ENCODE measurements around the gene DNAJC18.

DNAJC18 gene

DNA sequence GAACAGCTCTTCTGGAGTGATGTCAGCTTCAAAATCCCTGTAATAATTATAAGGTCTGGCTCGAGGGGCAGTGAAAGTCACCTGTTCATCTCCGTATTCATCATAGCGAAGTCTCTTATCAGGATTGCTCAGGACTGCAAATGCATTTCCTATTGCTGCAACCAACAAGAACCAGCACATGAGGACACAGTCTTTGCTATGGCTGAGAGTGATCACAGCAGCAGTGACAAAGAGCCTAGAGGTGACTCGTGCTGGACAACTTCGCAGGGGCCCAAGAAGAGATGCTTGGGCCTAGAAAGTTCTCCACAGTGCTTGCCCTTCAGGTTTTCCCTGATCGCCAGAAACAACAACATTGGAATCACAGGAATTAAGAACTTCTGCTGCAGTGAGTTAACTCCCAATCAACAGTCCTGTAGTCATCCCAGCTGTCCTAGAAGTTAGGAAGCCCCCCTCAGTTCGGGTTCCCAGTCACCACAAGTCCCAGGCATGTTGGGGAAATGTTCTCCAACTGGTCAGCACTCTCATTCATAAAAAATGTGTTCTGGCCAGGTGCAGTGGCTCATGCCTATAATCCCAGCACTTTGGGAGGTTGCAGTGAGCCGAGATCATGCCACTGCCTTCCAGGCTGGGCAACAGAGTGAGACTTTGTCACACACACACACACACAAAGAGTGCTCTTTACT lies 13.0 kb downstream of the DNAJC18 start:
- TF ChIP-seq EZH2phosphoT487 (IDR thresholded peaks at IDR 0.05; ENCODE audit: borderline replicate concordance) (no peak), CTCF (conservative IDR thresholded peaks at IDR 0.05; ENCODE audit: low read length) (no peak)
- Histone ChIP-seq H3K4me2 (ENCODE audit: low read depth, low read length, poor library complexity, severe bottlenecking) (peak overlapping the region; percentile 55), H3K4me1 (ENCODE audit: insufficient read depth, low read length, poor library complexity, severe bottlenecking) (peaks cover 25% of the 10 kb centered on the region), H3K36me3 (ENCODE audit: insufficient read depth, low read length) (no peaks in the 10 kb centered on the region; the same call in 1 of the 2 replicates), H3F3A (ENCODE audit: low read depth) (no peaks in the 10 kb centered on the region), H3K27me3 (ENCODE audit: insufficient read depth, low read length, poor library complexity, severe bottlenecking) (no peaks in the 10 kb centered on the region), H3K9me2 (replicated peaks; ENCODE audit: low read depth, low read length) (no peaks in the 10 kb centered on the region), H3K9ac (ENCODE audit: low read depth, low read length, poor library complexity, severe bottlenecking) (peak overlapping the region; percentile 17), H3K9me3 (ENCODE audit: insufficient read depth, low read depth, low read length) (no peaks in the 10 kb centered on the region), H3K79me2 (ENCODE audit: insufficient read depth, low read length) (no peaks in the 10 kb centered on the region), H4K20me1 (ENCODE audit: insufficient read depth, low read length, poor library complexity, severe bottlenecking) (no peaks in the 10 kb centered on the region), H2AFZ (ENCODE audit: low read length) (no peak overlapping the region), H3K4me3 (ENCODE audit: low read length, poor library complexity, severe bottlenecking) (no peak overlapping the region)

DNA sequence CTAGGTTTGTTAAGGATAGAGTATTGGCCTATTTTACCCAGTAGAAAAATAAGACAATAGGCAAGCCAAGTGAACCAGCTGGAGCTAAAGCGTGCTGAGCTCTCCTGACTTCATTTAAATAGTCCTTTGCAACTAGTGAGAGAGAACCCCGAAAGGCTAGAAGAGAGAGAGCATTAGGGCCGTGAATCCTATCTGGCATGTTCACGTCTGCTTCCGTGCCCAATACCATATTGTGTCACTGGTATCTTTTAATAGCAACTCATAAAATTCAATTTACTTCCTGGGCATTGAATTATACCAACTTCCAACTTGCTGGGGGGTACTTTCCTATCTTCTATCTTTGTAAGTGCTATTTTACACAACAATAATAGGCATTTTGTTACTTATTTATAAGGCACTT lies 13.8 kb downstream of the DNAJC18 start:
- H2AFZ ChIP-seq (ENCODE audit: low read length) = no peak overlapping the region
- peak overlapping the region; percentile 17 for H3K9ac ChIP-seq (ENCODE audit: low read depth, low read length, poor library complexity, severe bottlenecking)
- H3K4me1 ChIP-seq (ENCODE audit: insufficient read depth, low read length, poor library complexity, severe bottlenecking) = peaks cover 25% of the 10 kb centered on the region
- no peaks in the 10 kb centered on the region for H3K27me3 ChIP-seq (ENCODE audit: insufficient read depth, low read length, poor library complexity, severe bottlenecking)
- H3K79me2 ChIP-seq (ENCODE audit: insufficient read depth, low read length) = no peaks in the 10 kb centered on the region
- H4K20me1 ChIP-seq (ENCODE audit: insufficient read depth, low read length, poor library complexity, severe bottlenecking) = no peaks in the 10 kb centered on the region
- TF ChIP-seq CTCF (conservative IDR thresholded peaks at IDR 0.05; ENCODE audit: low read length) (no peak), EZH2phosphoT487 (IDR thresholded peaks at IDR 0.05; ENCODE audit: borderline replicate concordance) (no peak)
- no peaks in the 10 kb centered on the region for H3F3A ChIP-seq (ENCODE audit: low read depth)
- H3K4me2 ChIP-seq (ENCODE audit: low read depth, low read length, poor library complexity, severe bottlenecking) = peak overlapping the region; percentile 55
- no peaks in the 10 kb centered on the region for H3K9me3 ChIP-seq (ENCODE audit: insufficient read depth, low read depth, low read length)
- no peaks in the 10 kb centered on the region; the same call in 1 of the 2 replicates for H3K36me3 ChIP-seq (ENCODE audit: insufficient read depth, low read length)
- H3K9me2 ChIP-seq (replicated peaks; ENCODE audit: low read depth, low read length) = no peaks in the 10 kb centered on the region
- peak overlapping the region; percentile 22 for H3K4me3 ChIP-seq (ENCODE audit: low read length, poor library complexity, severe bottlenecking)

DNA sequence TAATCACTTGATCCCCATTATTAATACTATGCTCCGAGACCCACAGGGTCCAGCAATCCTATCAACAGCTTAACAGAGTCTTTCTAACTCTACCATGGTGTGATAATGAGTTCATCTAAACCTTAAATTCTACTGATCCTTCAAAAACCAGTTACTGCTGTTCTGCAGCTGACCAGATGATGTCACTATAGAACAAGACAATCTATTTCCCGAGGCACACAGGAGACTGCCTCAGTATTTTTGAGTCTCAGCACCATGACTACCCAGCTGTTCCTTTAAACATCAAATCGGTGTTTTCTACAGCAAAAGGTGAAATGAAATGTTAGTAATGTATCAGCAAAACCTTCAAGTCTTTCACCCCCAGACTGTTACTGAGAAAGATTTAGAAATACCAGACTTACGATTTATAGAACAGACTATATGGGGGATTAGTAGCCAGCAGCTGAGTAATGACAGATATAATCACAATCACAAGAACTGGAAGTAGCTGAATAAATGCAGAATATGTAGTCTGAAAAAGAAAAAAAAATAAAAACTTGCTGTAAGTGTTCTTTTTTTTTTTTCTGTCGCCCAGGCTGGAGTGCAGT lies 16.9 kb downstream of the DNAJC18 start:
- H3K36me3 ChIP-seq (ENCODE audit: insufficient read depth, low read length) = peaks cover 16% of the 10 kb centered on the region; the same call in 1 of the 2 replicates
- no peaks in the 10 kb centered on the region for H3K79me2 ChIP-seq (ENCODE audit: insufficient read depth, low read length)
- H3K27me3 ChIP-seq (ENCODE audit: insufficient read depth, low read length, poor library complexity, severe bottlenecking) = no peaks in the 10 kb centered on the region
- H3K9me3 ChIP-seq (ENCODE audit: insufficient read depth, low read depth, low read length) = no peaks in the 10 kb centered on the region
- TF ChIP-seq CTCF (conservative IDR thresholded peaks at IDR 0.05; ENCODE audit: low read length) (peak; percentile 99), EZH2phosphoT487 (IDR thresholded peaks at IDR 0.05; ENCODE audit: borderline replicate concordance) (no peak)
- no peak overlapping the region for H2AFZ ChIP-seq (ENCODE audit: low read length)
- no peak overlapping the region for H3K4me3 ChIP-seq (ENCODE audit: low read length, poor library complexity, severe bottlenecking)
- H4K20me1 ChIP-seq (ENCODE audit: insufficient read depth, low read length, poor library complexity, severe bottlenecking) = no peaks in the 10 kb centered on the region
- H3K4me1 ChIP-seq (ENCODE audit: insufficient read depth, low read length, poor library complexity, severe bottlenecking) = peaks cover 24% of the 10 kb centered on the region
- no peaks in the 10 kb centered on the region for H3F3A ChIP-seq (ENCODE audit: low read depth)
- no peak overlapping the region for H3K4me2 ChIP-seq (ENCODE audit: low read depth, low read length, poor library complexity, severe bottlenecking)
- H3K9ac ChIP-seq (ENCODE audit: low read depth, low read length, poor library complexity, severe bottlenecking) = no peak overlapping the region
- no peaks in the 10 kb centered on the region for H3K9me2 ChIP-seq (replicated peaks; ENCODE audit: low read depth, low read length)
